T-helper 1 cell (primary cell): ENCODE results near the gene KRTCAP2.
A peak's percentile ranks its signal among the peaks of the same experiment; 100 is the strongest.
"Not testable (repeated sequence)": the region's sequence is repeated elsewhere in the genome, so short reads cannot be mapped to it uniquely, and the experiment has no call there.

ENCODE experiments used
- DNase-seq, 5 donors: peaks; one replicate each; pipeline ENCODE4 v3.0.0-alpha.2; 2012 to 2020
- total RNA-seq, 4 donors: gene quantifications; one replicate each; lab custom pipeline; 2026; lab: John Stamatoyannopoulos, UW

Gene KRTCAP2
- total RNA-seq, result 2.1 to 5.3 (median 3.1) reads per million in 4 donors

DNA sequence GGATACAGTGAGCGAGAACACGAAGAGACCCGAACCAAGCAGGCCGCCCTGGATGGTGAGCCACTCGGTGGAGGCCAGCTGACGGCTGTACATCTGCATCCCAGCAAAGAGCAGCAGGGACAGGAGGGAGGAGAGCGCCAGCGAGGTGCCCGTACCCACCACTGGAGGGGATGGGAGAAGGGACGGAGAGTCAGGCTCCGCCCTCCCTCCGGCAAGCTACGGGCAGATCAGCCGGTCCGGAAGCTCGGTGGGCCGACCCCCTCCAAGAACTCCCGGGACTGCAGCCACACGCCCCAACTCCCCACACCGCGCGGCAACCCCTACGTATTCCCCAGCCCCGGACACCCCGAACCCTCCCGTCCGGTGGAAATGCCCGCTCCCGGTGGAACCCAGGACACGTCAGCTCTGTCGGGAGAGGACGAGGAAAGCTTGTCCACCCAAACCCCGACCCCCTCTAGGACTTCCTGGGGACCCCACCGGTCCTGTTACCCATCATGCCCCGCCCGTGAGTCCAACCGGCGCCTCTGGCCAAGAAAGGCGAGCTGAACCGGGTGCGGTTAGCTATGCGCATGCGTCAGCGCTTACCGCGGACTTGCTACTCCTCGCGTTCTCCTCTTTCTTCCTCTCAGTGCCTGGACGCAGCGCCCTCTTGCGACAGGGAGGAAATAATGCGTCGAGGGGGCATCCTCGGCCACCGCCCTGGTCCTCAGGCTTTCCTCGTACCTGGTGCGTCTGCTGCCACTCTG lies at the start of gene KRTCAP2:
TSS of gene KRTCAP2 (minus strand) at position 573 of the 746 bp plus-strand sequence. CDS start at position 493, 80 bp downstream.
- DNase-seq, result peak; percentile 87 to 96 (median 92)

DNA sequence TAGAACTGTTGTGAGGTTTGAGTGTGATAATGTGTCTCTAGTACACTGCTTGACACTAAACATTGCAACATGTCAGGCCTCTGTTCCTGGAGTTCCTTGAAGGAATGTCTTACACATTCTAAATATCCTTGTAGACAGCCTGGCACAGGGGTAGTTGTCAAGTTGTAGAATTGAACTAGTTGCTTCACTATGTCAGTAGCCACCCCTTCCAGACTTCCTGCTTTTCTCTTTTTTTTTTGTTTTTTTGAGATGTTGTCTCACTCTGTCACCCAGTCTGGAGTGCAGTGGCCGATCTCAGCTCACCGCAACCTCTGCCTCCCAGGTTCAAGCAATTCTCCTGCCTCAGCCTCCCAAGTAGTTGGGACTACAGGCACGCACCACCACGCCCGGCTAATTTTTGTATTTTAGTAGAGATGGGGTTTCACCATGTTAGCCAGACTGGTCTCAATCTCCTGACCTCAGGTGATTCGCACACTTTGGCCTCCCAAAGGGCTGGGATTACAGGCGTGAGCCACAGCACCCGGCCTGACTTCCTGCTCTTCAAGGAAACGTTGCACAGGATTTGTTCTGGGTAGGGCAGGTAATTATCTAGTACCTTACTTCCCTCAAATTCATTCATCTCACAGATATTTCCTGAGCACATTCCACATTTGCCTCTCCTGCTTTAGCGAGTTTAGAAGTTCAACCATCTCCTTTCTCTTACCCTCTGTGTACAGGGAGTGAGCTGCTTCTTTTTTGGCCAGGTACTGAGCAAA lies 47.3 kb upstream of the KRTCAP2 start:
- DNase-seq, result not testable (repeated sequence)

DNA sequence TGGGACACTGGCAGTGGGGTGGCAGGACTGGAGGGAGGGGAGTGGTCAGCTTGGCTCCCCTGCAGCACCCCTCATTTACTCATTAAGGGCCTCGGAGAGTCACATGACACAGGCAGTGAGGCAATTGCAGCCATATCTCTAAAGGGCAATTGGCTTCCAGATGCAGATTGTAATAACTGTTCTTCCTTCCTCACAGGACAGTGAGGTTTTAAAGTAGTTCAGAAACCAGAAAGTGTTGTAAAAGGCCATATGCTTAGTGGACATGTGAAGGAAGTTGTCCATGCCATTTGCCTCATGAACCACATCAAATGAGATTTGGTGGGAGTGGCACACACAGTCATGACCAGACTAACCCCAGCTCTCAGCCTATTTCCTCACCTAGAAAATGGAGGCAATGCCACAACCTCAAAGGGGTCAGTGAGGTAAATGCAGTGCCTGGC lies 46.5 kb upstream of the KRTCAP2 start:
- DNase-seq, result peak in 1 of 5 donors; percentile 32

DNA sequence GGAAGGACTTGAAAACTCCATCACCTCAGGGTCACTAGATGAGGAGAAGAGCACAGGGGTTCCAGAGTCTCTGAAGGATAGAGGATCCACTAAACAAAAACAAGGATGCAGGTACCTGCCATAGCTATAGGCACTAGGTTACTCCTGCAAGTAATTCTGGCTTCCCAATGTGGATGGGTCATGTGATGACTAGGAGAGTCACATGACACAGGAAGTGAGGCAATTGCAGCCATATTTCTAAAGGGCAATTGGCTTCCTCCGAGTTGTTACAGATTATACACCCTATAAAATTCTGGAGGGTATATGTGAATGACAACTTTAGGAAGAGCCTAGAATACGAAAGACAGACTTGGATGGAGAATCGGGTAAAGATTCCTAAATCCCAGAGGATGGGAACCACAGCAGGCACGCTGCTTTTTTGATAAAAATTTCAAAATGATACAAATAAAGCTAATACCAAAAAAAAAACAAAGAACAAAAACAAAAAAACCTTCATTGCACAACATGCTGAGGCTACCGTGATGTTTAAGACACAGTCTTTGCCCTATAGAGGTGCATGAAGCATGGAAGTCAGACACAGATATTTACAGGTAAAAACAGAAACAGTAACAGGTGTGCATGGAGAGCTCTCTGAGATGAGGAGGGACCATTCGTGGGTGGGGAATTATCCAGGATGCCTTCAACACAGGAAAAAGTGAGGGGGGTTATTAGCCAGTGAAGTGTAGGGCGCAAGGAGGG lies 45.9 kb upstream of the KRTCAP2 start:
- DNase-seq, result peak in 1 of 5 donors; percentile 40

DNA sequence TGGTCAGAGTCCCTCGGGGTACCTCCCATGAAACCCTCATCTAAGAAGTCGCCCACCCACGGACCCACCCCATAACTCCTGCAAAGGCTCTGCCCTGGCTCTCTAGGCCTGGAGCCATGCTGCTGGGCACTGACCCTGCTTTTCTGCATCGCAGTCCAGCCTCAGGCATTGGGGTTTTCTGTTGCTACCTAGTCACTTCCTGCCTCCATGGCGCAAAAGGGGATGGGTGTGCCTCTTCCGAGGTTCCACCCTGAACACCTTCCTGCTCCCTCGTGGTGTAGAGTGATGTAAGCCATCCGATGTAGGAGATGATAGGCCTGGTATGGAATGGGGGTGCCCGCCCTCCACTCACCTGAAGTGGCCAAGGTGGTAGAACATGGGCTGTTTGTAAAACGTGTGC lies 41.6 kb upstream of the KRTCAP2 start:
- not testable (repeated sequence) for DNase-seq

DNA sequence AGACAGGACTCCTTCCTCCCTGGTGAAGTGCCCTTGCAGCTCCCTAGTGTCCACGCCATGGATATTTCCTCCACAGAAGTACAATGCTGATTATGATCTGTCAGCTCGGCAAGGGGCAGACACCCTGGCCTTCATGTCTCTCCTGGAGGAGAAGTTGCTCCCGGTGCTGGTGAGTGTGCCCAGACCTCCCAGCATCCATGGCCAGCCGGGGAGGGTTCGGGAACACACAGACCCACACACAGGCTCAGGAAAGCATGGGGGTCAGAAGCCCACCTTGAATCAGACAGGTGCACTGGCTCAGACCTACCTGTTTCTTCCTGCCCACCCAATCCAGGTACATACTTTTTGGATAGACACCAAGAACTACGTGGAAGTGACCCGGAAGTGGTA lies 38.9 kb upstream of the KRTCAP2 start:
- DNase-seq, result not testable (repeated sequence)

DNA sequence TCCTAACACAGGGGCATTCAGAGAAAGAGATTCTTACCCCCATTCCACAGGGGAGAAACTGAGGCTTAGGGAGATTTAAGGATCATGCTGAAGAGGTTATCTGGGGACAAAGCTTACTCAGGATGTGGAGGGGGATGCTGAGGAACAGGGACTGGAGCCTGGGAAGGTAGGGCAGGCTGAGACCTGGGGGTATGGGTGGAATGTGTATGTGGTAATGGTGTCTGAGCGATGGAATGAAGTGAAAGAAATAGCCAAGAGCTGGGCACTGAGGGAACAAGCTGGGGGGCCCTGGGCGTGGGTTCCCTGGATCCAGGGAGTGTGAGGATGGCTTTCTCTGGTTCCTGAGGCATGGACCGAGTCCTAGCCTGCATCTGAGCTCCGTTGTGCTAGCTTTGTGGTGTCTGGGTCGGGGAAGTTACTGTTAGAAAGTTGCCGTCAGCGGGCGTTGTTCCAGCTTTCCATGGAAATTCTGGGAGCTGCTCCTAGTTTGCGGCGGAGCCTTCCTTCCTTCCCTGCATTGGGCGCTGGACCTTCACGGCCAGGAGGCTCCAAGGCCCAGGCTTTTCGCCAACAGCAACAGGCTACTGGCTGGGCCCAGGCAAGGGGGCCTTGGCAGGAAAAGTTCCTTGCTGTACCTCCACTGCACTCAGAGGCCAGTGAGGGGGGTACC lies 38.4 kb upstream of the KRTCAP2 start:
- not testable (repeated sequence) for DNase-seq

DNA sequence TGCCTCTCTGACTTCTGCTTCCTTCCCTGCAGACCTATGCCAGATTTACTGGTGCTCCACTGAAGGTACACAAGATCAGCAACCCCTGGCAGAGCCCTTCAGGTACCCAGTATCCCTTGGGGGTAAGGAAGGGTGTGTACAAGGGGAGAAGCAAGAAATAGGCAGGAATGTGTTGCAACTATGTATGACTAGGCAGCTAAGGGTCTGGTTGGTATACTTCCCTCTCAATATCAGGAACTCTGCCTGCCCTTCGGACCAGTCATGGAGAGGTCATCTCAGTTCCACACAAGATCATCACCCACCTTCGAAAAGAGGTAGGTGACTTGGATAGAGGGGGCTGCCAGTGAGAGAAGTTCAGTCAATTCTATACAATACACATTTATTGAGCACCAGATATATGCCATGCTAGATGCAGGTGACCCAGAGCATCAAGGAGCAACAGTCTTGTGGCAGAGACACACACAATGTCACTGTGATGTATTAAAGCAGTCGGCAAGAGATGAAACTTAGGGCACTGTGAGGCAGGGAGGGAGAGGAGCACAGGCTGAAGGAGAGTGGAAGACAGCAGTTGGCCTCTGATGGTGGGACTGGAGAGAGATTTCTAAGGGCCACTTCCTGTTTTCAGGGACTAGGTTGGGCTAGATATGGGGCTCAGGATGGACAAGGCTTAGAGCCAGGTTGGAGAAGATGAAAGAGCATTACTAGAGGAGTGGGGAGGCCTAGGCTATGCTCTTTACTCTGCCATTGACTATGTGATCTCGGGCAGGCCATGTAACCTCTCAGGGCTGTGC lies 37.4 kb upstream of the KRTCAP2 start:
- DNase-seq, result no peak

DNA sequence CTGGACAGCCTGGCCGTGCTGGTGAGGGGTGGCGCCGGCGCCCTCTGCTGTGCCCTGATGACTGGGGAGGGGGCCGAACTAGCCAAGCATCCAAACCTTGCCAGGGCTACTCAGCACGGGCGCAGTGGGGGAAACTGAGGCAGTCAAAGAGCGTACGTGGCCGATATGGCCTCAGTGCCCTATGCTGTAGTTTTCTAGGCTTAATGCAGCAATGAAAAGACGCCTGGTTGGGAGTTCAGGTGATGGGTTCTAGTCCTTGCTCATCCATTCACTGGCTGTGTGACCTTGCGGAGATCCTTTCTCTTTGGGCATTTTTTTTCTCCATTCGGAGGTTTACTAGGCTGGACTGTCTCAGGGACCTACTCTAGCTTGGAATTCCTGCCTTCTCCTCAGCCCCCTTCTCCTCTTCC lies 36.2 kb upstream of the KRTCAP2 start:
- DNase-seq, result no peak

DNA sequence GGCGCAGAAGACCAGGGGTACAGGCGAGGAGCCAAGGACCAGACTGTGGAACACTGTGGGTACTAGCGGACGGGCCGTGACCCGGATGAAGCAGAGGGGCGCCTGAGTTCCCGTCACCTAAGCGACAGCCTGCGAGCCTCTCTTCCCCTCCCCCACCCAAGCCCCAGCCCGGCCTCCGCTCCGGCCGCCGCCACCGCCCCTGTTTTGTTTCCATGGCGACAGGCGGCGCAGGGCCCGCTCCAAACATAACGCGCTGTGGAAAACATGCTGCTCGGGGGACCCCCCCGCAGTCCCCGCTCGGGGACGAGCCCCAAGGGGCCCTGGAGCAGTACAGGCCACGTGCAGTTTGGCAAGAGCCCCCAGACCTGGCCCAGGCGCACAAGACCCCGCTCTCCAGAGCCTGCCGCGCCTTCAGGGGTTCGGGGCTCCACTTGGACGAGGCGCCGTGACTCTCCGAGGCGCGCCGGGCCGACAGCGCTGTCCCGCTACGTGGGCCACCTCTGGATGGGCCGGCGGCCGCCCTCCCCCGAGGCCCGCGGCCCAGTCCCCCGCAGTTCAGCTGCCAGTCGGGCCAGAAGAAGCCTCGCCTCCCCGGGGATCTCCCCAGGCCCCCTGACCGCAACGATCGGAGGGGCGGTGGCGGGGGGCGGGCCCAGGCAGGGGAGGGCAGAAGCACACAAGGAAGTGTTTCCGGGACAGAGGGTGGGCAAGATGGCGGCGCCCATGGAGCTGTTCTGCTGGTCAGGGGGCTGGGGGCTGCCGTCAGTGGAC lies 35.6 kb upstream of the KRTCAP2 start, which contains the start of gene MTX1:
TSS of gene MTX1 (plus strand) at position 155 of the 771 bp plus-strand sequence. CDS start at position 265, 110 bp downstream.
- DNase-seq, result peak; percentile 83 to 89 (median 87)

DNA sequence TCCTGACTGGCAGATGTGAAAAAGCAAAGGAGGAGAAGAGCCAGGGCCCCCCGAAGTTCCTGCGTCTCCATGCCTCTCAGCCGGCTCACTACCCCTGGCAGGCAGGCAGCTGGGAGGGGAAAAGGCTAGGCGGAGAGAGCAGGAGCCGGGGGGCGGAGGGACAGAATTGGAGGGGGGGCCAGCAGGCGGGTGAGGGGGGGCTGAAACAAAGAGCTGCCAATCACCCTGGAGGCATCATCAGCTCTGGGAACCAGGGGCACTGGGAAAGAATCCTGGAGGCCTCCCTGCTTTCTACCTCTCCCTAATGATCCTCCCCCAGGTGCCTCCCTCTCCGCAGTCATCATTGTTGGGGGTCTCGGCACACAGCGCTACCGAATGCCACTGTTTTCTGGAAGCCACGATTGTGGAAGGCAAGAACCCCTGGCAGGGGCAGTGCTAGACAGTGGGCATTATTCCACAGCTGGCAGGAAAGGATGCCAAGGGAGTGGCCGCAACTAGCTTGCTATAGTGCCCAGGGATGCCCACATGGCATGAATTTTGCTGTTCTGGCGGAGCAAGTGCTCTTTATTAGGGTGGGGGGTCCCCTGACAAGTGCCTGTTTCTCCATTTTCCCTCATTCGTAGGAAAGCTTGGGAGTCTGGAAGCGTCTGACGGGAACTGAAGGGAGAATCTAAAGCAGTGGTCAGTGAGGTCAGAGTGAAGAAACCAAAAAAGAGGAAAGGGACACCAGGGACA lies 34.9 kb upstream of the KRTCAP2 start, which contains the start of gene THBS3:
TSS of gene THBS3 (minus strand) at position 92 of the 735 bp plus-strand sequence. CDS start at position 71, 21 bp downstream.
- DNase-seq, result no peak

DNA sequence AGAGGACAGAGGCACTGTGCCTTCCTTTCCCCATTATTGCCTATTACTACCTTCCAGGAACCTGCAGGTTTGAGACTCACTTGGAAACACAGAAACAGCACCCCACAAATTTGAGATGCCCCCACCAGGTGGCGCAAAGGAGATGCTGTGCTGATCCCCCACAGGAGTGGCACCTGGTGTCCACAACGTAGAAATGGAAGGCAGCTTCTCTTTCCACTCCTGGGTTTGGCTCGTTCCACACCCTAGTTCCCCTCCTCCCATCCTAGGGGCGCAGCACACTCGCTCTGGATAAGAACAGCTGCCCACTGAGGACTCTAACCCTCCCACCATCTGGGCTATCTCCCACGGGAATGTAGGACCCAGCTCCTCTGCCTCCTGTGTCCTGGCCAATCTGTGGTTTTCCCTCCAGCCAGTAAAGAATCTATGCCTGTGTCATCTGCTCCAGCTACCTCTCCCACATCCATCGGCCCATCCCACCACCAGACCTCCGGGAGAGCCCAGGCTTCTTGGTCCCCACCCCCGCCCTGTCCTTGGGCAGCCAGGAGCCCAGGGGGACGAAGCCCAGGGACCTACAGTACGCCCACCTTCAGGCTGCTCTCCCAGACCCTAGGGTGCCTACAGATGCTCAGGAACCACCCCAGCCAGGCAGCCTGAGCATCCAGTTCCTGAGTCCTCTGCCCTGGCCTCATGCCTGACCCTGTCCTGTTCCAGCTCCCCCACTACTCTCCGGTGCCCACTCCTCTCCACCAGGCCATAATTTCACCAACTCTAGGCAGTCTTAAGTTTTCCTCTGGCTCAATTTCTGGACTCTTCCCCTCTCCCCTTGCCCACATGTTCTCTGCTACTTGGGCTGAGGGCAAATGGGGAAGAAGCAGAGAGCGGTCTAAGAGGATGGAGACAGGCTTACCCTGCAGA lies 34.0 kb upstream of the KRTCAP2 start:
- peak; percentile 73 to 89 (median 85) for DNase-seq

DNA sequence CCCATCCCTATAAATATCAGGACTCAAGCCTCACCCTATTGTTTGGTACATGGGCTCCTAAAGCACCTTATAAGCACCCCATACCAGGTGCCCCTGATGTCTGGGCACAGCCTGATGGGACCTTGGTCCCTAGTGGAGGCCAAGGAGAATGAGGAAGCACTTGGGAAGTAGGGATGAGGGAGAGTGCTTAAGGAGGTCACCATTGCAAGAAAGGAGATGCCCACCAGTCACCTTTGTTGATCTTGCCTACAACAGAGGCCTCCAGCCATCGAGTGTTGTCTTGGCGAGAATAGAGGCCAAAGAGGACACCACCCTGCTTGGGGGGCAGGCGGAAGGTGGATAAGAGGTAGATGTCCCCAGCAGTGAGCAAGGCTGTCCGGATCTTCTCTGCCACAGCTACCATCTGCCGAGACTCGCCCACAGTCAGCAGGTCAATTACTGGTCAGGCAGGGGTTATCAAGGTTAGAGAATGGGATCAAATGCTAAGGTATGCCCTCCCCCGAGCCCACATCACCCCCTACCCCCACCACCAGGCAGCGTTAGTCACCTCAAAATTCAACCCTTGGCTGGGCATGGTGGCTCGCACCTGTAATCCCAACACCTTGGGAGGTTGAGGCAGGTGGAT lies 33.0 kb upstream of the KRTCAP2 start:
- no peak for DNase-seq

DNA sequence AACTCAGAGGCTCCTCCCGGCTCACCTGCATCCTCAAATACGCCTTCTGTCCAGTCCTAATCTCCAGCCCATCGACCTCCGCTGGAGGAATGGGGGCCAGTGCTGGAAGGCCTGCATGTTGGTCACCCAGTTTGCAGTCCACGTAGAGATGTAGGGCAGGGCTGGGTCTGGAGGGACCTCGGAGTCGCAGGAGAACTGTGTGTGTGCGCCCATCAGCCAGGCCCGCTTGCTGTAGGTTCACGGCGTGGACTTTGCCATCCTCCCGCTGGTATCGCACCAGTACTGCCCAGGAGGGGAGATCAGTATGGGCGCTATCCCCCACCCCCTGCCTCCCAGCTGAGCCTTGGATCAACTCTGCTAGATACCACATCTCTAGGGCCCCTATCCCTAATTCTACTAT lies 31.9 kb upstream of the KRTCAP2 start:
- no peak for DNase-seq

DNA sequence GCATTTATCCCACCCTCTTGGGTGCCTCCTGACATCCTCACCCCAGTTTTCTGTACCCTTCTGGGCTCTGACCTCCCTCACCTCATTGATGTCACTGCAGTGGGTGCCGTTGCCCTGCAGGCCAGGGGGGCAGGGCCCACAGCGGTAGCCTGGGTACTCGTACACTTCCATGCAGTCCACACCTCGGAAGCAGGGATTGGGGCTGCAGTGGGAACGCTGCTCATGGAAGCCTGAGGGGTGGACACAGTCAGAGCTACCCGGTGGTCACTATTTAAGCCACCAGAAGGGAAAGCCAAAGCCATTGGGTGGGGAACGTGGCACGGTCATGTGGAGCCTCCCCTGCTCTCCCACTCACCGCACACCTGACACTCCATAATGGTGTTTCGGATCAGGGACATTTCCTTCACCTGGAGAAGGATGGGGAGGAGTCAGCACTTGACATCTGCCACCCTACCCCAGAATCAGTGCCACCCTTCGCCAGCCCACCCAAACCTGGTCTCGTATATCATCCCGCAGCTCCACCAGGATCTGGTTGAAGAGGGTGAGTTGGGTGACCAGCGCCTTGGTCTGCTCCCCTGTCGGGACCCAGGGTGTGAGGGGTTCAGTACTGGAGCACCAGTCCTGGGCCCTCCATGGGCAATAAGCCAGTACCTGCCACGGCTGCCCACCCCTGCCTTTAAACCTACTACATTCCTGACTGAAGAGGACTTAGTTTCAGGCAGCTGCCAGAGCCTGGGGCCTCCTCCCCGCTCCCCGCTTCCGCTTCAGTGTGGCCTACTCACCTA lies 29.8 kb upstream of the KRTCAP2 start:
- no peak for DNase-seq

DNA sequence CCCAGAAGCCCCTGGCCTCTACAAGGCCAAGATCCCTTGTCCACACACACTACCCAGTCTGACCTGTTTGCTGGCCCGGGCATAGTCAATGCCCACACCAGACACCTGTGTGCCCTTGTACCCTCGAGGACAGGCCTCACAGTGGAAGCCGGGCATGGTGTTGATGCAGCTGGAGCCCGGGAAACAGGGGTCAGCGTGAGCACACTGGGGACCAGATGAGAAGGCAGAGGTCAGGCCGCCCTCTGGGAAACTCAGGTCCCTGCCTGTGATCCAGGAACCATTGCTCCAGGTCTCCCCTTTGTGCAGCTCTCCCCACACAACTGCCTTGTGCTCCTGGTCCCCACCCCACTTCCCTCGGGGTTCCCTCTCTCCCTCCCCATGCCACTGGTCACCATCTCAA lies 29.1 kb upstream of the KRTCAP2 start:
- no peak for DNase-seq

DNA sequence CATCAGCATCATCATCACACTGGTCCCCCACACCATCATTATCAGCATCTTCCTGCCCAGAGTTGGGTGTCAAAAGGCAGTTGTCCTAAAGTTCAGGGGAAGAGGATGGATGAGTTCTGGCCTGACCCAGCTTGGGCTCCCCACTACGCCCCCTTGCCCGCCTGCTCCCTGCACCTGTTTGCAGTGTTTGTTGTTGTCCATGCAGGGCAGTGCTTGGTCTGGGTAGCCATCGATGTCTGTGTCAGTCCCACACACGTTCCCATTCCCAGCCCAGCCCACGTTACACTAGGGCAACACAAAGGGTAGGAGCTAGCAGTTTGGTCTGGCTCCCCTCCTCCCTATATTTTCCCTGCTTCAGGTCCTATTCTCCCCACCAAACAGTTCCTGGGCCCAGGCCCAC lies 27.8 kb upstream of the KRTCAP2 start:
- no peak for DNase-seq
